Measurements from ENCODE around the gene ZNF175. TPM values are rescaled to one million over a fixed set of nuclear protein-coding genes. Genes with fewer than 3 reads are reported as not detected.

Gene ZNF175
- total RNA-seq, 2 donors from 2014 or later = 4.3 to 9.0 TPM

DNA sequence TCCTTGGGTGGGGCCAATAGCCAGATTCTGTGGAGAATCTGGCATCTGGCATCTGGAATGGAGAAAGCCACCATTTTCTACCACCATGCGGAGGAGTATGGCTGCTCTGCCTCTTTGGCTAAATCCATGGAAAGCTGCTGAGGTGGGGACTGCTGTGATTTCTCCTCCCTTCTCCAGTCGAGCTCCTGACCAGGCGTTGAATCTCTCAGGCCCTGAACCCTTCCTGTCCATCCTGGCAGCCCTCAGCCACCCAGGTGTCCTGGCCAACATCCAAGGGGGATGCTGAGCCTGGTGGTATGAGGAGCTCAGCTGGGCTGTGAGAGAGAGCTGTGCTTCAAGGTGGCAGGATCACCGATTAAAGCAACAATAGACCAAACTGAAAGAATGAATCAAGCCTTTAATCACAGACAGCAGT is 22.2 kb upstream of the ZNF175 start:
- 73% methylated on average over 4 of the region's 4 CpGs for WGBS
- no peak for TF ChIP-seq POLR2A (IDR thresholded peaks at IDR 0.05)
- H3K9me3 ChIP-seq = no peaks in the 10 kb centered on the region

DNA sequence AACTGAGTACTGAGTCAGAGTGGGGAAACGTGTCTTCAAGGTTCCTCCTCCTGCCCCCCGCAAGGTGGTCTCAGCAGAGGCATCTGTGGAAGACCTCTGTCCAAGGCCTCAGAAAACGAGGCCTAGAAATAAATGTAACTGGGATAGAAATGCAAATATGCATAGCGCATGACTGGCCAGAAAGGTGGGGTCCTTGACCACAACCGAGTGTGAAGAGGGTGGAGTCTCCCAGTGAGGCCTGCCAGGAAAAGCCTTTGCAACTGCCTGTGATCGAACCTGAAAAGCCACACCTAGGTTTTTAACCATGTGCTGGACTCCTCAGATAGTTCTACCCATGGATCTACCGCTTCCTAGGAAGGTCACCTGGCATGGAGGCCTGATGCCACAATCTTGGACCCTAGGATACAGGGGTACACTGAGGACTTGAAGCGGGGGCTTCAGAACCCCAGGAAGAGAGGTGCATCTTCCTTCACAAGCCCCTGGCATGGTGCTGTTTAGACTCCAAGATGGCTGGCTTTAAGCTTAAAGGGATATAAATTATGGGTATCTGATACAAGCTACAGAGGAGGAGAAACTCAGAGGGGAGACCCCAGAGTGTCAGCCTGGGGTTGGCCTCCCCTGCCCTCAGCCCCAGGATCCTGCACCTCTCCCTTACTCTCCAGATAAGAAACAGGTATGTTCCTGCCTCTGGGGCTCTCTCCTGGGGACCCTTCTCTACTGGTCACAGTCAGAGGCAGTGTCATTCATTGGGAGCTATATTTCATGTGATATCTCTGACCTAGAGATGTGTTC is 21.4 kb upstream of the ZNF175 start:
- no peaks in the 10 kb centered on the region for H3K27me3 ChIP-seq (replicated peaks; ENCODE audit: insufficient read depth)
- H3K9me3 ChIP-seq = no peaks in the 10 kb centered on the region
- DNase-seq (ENCODE audit: low spot score) = no peak
- no peaks in the 10 kb centered on the region for H3K36me3 ChIP-seq
- intact Hi-C loops (cut with DNase I) = no loop called here
- no peak overlapping the region for H3K27ac ChIP-seq
- WGBS = 61% methylated on average over 8 of the region's 8 CpGs
- TF ChIP-seq, protein P1, sequence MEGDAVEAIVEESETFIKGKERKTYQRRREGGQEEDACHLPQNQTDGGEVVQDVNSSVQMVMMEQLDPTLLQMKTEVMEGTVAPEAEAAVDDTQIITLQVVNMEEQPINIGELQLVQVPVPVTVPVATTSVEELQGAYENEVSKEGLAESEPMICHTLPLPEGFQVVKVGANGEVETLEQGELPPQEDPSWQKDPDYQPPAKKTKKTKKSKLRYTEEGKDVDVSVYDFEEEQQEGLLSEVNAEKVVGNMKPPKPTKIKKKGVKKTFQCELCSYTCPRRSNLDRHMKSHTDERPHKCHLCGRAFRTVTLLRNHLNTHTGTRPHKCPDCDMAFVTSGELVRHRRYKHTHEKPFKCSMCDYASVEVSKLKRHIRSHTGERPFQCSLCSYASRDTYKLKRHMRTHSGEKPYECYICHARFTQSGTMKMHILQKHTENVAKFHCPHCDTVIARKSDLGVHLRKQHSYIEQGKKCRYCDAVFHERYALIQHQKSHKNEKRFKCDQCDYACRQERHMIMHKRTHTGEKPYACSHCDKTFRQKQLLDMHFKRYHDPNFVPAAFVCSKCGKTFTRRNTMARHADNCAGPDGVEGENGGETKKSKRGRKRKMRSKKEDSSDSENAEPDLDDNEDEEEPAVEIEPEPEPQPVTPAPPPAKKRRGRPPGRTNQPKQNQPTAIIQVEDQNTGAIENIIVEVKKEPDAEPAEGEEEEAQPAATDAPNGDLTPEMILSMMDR (IDR thresholded peaks at IDR 0.05) = no peak
- no peak for TF ChIP-seq POLR2A (IDR thresholded peaks at IDR 0.05)
- no peak for TF ChIP-seq POLR2AphosphoS5 (IDR thresholded peaks at IDR 0.05)
- no peaks in the 10 kb centered on the region for H3K4me1 ChIP-seq (replicated peaks)
- H3K4me3 ChIP-seq = no peak overlapping the region

More for the DNA sequence above, 22.2 kb upstream of the ZNF175 start:
- intact Hi-C loops (cut with DNase I) = no loop called here
- no peaks in the 10 kb centered on the region for H3K4me1 ChIP-seq (replicated peaks)
- no peaks in the 10 kb centered on the region for H3K27me3 ChIP-seq (replicated peaks; ENCODE audit: insufficient read depth)
- no peak for DNase-seq (ENCODE audit: low spot score)
- no peak overlapping the region for H3K27ac ChIP-seq
- H3K36me3 ChIP-seq = no peaks in the 10 kb centered on the region
- H3K4me3 ChIP-seq = no peak overlapping the region

DNA sequence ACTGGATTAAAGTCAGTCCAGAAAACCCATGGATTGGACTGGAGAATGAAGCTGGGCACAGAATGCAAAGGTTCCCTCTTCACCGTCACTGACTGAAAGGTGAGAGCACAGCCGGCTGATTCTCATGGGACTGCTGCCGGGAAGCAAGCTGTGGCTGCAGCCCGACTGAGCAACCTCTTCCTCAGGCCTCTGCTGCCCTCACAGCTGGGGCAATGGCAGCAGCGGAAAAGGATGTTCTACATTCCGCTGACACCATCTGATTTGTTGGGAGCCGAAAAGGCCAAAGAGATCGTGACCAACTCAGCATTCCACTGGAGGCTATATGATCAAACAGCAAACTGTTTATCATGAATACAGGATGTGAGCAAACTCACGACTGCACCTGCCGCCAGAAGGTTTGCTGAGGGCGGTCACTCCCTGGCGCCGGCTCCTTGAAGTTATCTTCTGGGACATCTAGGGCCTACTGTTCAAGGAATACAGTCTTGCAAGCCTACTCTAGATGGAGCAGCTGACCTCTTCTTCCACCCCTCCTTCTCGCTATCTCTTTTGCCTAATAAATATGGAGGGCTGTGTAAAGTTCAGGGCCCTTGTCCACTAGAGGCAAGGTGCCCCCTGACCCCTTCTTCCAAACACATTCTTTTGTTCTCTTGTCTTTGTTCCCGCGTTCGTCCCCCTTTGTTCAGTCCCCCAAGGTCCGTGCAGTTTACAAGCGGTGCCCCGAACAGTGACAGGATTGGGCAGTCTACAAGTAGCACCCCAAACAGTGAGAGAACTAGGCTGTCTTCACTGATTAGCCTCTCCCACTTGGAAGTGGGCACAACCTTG is 20.0 kb upstream of the ZNF175 start:
- Histone ChIP-seq H3K9me3 (no peaks in the 10 kb centered on the region), H3K27me3 (replicated peaks; ENCODE audit: insufficient read depth) (no peaks in the 10 kb centered on the region), H3K4me1 (replicated peaks) (no peaks in the 10 kb centered on the region), H3K4me3 (no peak overlapping the region), H3K27ac (no peak overlapping the region), H3K36me3 (no peaks in the 10 kb centered on the region)
- no peak for DNase-seq (ENCODE audit: low spot score)
- intact Hi-C loops (cut with DNase I) = no loop called here
- TF ChIP-seq POLR2AphosphoS5 (IDR thresholded peaks at IDR 0.05) (no peak), POLR2A (IDR thresholded peaks at IDR 0.05) (no peak)
- TF ChIP-seq, protein P1 (IDR thresholded peaks at IDR 0.05) = no peak
- 84% methylated on average over 20 of the region's 20 CpGs for WGBS

DNA sequence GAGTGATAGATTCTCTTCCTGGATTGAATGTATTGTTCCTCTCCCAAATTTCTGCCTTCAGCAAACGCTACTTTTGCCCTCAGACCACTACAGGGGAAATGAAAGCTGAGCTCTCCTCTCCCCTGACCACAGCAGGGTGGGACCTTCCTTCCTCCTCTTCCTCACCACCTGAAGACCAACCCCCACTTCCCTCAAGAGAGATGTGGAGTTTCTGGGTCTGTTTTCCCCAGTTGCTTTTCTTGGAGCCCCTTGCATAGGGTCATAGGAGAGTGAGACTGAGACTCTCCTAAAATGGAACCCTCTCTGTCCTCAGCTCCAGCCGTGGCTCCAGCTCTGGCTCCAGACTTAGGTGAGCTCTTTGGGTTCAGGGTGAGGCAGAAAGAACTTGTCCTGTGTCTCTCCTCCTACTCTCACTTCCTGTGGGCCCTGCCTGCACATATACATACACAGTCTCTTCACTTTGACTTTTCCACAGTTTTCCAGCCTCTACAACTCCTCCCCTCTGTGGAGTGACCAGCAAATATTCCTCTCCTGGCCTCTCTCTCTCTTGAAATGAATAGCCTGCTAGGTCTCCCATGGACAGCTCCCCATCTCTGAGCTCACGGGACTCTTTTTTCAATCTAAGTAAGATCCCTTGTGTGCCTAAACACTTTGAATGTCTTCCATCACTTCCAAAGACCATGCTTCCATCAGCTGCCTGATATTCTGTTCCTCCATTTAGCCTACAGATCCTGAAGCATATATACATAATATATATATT is 19.2 kb upstream of the ZNF175 start:
- WGBS = 61% methylated on average over 3 of the region's 3 CpGs
- Histone ChIP-seq H3K9me3 (no peaks in the 10 kb centered on the region), H3K36me3 (no peaks in the 10 kb centered on the region), H3K4me3 (no peak overlapping the region), H3K27me3 (replicated peaks; ENCODE audit: insufficient read depth) (no peaks in the 10 kb centered on the region), H3K27ac (no peak overlapping the region), H3K4me1 (replicated peaks) (no peaks in the 10 kb centered on the region)
- intact Hi-C loops (cut with DNase I) = no loop called here
- TF ChIP-seq, protein P1 (IDR thresholded peaks at IDR 0.05) = no peak
- TF ChIP-seq POLR2A (IDR thresholded peaks at IDR 0.05) (no peak), POLR2AphosphoS5 (IDR thresholded peaks at IDR 0.05) (no peak)
- no peak for DNase-seq (ENCODE audit: low spot score)

DNA sequence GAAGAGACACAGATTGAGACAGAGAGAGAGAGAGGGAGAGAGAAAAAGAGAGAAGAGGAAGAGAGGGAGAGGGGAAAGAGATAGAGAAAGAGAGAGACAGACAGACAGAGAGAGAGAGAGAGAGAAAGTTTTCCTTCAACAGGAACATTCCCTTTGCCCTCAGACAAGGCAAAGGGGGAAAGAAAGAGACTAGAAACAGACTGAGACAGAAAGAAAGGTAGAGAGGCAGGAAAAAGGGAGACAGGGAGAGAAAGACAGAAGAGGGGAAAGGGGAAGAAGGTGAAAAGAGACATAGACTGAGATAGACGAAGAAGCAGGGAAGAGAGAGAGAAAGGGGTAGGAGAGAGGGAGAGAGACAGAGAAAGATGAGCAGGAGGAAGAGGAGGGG is 18.5 kb upstream of the ZNF175 start:
- Histone ChIP-seq H3K9me3 (no peaks in the 10 kb centered on the region), H3K4me3 (no peak overlapping the region), H3K27me3 (replicated peaks; ENCODE audit: insufficient read depth) (no peaks in the 10 kb centered on the region), H3K4me1 (replicated peaks) (no peaks in the 10 kb centered on the region), H3K27ac (no peak overlapping the region), H3K36me3 (no peaks in the 10 kb centered on the region)
- intact Hi-C loops (cut with DNase I) = no loop called here
- TF ChIP-seq, protein P1 (IDR thresholded peaks at IDR 0.05) = no peak
- TF ChIP-seq POLR2A (IDR thresholded peaks at IDR 0.05) (no peak), POLR2AphosphoS5 (IDR thresholded peaks at IDR 0.05) (no peak)
- DNase-seq (ENCODE audit: low spot score) = no peak
- WGBS = 4% methylated on average over 1 of the region's 1 CpG

All from prostate gland (tissue), 2 donors.